GM12865 (cell line): ENCODE measurements around the gene COPZ1.
"Not testable (repeated sequence)": the region's sequence is repeated elsewhere in the genome, so short reads cannot be mapped to it uniquely, and the experiment has no call there.

Experiments used
- DNase-seq: peaks from one replicate; pipeline ENCODE4 v3.0.0; 2010; ENCODE audit warnings: low read depth
- H3K4me3 ChIP-seq: 2 replicates; pipeline ENCODE4 v1.5.1; 2011; ENCODE audit warnings: mild to moderate bottlenecking, low read depth, low read length, control low read depth
- TF ChIP-seq, protein P1 (sequence below): IDR thresholded peaks from 2 replicates; pipeline ENCODE4 v1.5.1; 2011; ENCODE audit warnings: low read length, control low read depth, low read depth, inconsistent platforms; ENCODE audit not compliant: insufficient read depth; ENCODE audit errors: missing control alignments

COPZ1 gene

DNA sequence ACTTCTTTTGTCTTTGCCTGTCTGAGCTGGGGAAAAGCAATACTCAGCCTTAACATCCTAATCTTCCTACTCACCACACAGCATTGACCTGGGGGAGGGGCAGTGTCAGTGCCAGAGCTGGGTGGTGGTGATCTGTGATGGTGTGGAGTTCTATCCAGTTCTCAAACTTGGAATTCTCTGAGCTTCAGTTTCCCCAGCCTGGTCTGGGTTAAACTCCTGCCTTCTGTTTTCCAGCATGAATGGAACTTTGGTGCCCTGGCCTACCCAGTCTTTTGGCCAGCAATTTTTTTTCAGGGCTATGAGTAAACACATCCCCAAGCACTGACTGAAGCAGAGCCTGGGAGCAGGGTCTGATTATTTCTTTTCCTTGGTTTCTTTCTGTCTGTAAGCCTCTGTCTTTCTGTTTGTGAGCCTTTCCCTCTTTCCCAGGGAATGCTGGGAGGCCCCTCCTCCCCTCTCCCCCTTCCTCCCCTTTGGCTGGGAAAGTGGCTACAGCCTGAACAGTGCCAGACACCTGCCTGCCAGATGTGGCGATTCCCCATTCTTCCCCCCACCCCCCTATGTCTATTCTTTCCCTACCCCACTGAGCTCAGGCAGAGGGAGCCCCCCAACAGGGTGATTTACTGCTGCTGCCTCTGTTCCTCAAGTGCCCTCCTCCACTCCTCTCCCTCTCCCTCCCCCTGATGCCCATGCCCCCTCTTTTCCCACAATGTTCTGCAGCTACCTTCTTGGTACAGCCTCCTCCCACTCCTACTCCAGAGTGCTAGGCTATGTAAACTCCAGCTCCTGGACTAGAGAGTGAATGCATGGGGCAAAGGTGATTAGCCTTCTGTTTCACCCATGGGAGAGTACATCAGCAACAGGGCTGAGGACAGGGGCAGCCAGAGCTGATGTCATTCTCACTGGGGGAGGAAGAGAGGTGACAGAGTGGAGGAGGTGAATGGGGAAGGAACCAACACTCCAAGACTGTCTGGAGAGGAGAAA lies 28.3 kb downstream of the COPZ1 start:
- no peak for DNase-seq
- TF ChIP-seq, protein P1, sequence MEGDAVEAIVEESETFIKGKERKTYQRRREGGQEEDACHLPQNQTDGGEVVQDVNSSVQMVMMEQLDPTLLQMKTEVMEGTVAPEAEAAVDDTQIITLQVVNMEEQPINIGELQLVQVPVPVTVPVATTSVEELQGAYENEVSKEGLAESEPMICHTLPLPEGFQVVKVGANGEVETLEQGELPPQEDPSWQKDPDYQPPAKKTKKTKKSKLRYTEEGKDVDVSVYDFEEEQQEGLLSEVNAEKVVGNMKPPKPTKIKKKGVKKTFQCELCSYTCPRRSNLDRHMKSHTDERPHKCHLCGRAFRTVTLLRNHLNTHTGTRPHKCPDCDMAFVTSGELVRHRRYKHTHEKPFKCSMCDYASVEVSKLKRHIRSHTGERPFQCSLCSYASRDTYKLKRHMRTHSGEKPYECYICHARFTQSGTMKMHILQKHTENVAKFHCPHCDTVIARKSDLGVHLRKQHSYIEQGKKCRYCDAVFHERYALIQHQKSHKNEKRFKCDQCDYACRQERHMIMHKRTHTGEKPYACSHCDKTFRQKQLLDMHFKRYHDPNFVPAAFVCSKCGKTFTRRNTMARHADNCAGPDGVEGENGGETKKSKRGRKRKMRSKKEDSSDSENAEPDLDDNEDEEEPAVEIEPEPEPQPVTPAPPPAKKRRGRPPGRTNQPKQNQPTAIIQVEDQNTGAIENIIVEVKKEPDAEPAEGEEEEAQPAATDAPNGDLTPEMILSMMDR, result no peak
- no peak overlapping the region for H3K4me3 ChIP-seq

DNA sequence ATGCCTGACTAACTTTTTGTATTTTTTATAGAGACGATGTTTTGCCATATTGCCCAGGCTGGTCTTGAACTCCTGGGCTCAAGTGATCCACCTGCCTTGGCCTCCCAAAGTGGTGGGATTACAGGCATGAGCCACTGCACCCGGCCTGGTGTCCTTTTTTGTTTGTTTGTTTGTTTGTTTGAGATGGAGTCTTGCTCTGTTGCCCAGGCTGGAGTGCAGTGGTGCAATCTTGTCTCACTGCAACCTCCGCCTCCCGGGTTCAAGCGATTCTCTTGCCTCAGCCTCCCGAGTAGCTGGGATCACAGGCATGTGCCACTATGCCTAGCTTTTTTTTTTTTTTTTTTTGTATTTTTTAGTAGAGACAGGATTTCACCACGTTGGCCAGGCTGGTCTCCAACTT lies 29.3 kb downstream of the COPZ1 start:
- DNase-seq, result not testable (repeated sequence)

DNA sequence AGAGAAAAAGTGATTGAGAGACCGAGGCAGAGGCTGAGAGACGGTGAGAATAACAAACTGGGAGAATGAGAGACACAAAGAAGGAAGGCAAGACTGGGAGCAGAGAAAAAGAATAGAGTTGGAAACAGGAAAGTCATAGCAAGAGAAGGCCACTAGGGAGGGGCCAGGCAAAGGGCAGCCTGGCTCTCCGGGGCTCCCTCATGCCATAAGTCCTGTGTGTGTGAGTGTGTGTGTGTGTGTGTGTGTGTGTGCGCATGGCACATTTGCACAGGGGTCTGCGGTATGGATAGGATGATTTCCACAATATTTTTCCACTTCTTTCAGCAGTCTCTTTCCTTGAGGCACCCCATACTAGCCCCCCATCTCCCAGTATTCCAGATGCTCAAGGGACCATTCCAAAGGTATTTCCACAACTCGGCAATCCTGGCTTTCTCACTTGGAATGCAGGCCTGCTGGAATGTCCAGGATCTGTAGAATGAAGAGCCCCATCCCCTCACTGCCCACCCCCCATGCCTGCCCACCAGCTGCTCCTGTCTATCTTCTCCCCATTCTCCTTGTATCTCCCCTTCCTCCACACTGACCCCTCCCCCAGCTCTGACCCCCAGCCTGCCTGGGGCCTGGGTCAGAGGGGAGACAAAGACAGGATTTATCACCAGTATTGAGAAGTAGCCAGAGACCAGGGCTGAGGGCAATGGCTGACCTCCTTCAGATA lies 30.3 kb downstream of the COPZ1 start:
- no peak overlapping the region for H3K4me3 ChIP-seq
- no peak for DNase-seq
- TF ChIP-seq, protein P1, result no peak

More for the DNA sequence above, 29.3 kb downstream of the COPZ1 start:
- H3K4me3 ChIP-seq, result not testable (repeated sequence)

DNA sequence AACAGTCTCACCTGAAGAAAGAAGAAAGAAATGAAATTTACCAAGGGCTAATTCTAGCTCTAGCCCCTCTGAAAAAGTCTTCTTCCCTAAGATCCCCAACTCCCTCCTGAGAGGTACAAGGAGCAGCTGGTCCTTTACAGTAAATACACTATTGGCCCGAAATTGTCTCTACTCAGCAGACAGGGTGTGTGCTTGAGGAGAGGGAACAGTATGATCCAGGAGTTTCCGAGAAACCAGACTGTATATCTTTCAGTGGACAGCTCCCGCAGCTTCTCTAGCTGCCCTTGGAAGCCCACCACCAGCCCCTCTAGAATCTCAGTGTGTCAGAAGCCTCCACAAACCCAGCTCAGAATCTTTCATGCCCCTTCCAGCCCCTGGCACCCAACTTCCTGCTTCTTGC lies 31.3 kb downstream of the COPZ1 start:
- no peak for DNase-seq
- TF ChIP-seq, protein P1, result no peak
- H3K4me3 ChIP-seq, result no peak overlapping the region

DNA sequence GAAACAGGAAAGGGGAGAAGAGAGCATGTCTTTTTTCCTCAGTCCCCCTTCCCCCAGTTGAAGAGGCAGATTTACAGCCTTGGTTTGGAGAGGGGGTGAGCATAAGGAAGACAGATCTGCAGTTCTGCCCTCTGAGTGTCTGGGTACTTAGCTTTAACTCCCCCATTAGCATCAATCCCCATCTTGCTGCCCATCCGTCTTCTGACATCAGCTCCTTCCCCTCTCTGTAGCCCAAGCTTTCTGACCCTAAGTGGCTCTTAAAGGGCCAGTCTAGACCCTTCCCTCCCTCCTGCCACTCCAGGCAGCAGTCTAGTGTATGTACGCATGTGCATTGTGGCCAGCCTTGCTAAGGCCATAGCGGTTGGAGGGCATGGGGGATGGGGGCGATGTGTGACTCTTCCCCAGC lies 32.0 kb downstream of the COPZ1 start:
- TF ChIP-seq, protein P1, result no peak
- no peak overlapping the region for H3K4me3 ChIP-seq
- no peak for DNase-seq

DNA sequence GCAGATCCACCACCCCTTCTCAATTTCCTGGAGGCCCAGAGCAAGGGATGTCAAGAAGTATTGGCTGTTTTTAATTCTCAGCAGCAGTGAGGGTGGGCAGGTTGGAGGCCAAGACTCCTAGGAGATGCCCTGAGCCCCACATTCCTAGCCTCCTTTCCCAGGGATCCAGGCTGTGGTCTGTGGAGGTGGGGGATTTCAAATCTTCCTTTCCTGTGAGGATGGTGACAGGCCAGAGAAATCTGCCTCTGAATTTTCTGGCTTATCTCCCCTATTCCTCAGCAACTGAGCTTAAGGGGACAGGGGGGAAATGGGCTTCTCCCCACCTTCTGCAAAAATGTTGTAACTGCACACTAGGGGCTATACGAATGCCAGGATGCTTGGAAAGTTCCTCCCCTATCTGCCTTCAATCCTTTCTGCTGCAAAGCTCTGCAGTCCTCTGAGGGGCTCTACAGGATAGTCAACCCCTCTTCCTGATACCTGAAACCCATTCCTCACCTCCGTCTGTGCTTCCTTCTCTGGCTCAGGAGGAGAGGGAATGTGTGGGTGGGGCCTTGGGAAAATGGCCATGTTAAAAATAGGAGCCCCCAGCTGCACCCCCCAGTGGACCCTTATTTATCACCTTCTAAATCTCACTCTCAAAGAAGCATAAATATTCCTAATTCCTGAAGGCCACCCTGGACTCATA lies 32.7 kb downstream of the COPZ1 start:
- TF ChIP-seq, protein P1, result no peak
- peak overlapping the region; percentile 93 for H3K4me3 ChIP-seq
- DNase-seq, result no peak
